ENCODE results near the gene RBP3. TPM values are rescaled to one million over a fixed set of nuclear protein-coding genes. Genes with fewer than 3 reads are reported as not detected.

The RBP3 gene
- total RNA-seq, 1 donor from 2014 or later, result not detected

GRCh38 chr10:47325303-47326291 is 22.6 kb upstream of the RBP3 start:
- no peaks in the 10 kb centered on the region for H3K36me3 ChIP-seq (ENCODE audit: control insufficient read depth, insufficient read depth, low read length)
- peaks cover 3% of the 10 kb centered on the region for H3K27me3 ChIP-seq (ENCODE audit: control insufficient read depth, insufficient read depth, low read length)
- DNase-seq (ENCODE audit: low read depth), result no peak
- FAIRE-seq, result no peak
- TF ChIP-seq CTCF (IDR thresholded peaks at IDR 0.05; ENCODE audit: insufficient read depth, low read length, severe bottlenecking), result no peak
- H3K4me3 ChIP-seq (ENCODE audit: low read depth, low read length), result no peak overlapping the region

- TF ChIP-seq CTCF (IDR thresholded peaks at IDR 0.05; ENCODE audit: insufficient read depth, low read length, severe bottlenecking), result no peak
Observed at GRCh38 chr10:47326306-47326926, 21.7 kb upstream of the RBP3 start.

GRCh38 chr10:47326927-47327330 is 21.2 kb upstream of the RBP3 start:
- H3K36me3 ChIP-seq (ENCODE audit: control insufficient read depth, insufficient read depth, low read length), result no peaks in the 10 kb centered on the region
- no peak overlapping the region for H3K4me3 ChIP-seq (ENCODE audit: low read depth, low read length)
- H3K27me3 ChIP-seq (ENCODE audit: control insufficient read depth, insufficient read depth, low read length), result no peaks in the 10 kb centered on the region
- FAIRE-seq (no peak), DNase-seq (ENCODE audit: low read depth) (no peak)
- no peak for TF ChIP-seq CTCF (IDR thresholded peaks at IDR 0.05; ENCODE audit: insufficient read depth, low read length, severe bottlenecking)

More at GRCh38 chr10:47326306-47326926, 21.7 kb upstream of the RBP3 start:
- no peak for DNase-seq (ENCODE audit: low read depth)
- Histone ChIP-seq H3K36me3 (ENCODE audit: control insufficient read depth, insufficient read depth, low read length) (no peaks in the 10 kb centered on the region), H3K4me3 (ENCODE audit: low read depth, low read length) (no peak overlapping the region), H3K27me3 (ENCODE audit: control insufficient read depth, insufficient read depth, low read length) (no peaks in the 10 kb centered on the region)
- no peak for FAIRE-seq

GRCh38 chr10:47329855-47330254 is 18.3 kb upstream of the RBP3 start:
- FAIRE-seq (no peak), DNase-seq (ENCODE audit: low read depth) (no peak)
- Histone ChIP-seq H3K27me3 (ENCODE audit: control insufficient read depth, insufficient read depth, low read length) (no peaks in the 10 kb centered on the region), H3K36me3 (ENCODE audit: control insufficient read depth, insufficient read depth, low read length) (no peaks in the 10 kb centered on the region), H3K4me3 (ENCODE audit: low read depth, low read length) (no peak overlapping the region)
- no peak for TF ChIP-seq CTCF (IDR thresholded peaks at IDR 0.05; ENCODE audit: insufficient read depth, low read length, severe bottlenecking)

GRCh38 chr10:47330366-47330765 is 17.8 kb upstream of the RBP3 start:
- DNase-seq (ENCODE audit: low read depth) (no peak), FAIRE-seq (no peak)
- Histone ChIP-seq H3K36me3 (ENCODE audit: control insufficient read depth, insufficient read depth, low read length) (no peaks in the 10 kb centered on the region), H3K4me3 (ENCODE audit: low read depth, low read length) (no peak overlapping the region), H3K27me3 (ENCODE audit: control insufficient read depth, insufficient read depth, low read length) (no peaks in the 10 kb centered on the region)
- TF ChIP-seq CTCF (IDR thresholded peaks at IDR 0.05; ENCODE audit: insufficient read depth, low read length, severe bottlenecking), result no peak
